T follicular helper cell (primary cell): ENCODE results near the gene TARP.

Source experiments
- DNase-seq: peaks from one replicate; pipeline ENCODE4 v3.0.0-alpha.2; 2020; ENCODE audit warnings: low read depth

The TARP gene

GRCh38 chr7:38273286-38273995 is at the start of gene TARP:
TARP (minus strand) TSS chr7:38273636.
- no peak for DNase-seq

DNA sequence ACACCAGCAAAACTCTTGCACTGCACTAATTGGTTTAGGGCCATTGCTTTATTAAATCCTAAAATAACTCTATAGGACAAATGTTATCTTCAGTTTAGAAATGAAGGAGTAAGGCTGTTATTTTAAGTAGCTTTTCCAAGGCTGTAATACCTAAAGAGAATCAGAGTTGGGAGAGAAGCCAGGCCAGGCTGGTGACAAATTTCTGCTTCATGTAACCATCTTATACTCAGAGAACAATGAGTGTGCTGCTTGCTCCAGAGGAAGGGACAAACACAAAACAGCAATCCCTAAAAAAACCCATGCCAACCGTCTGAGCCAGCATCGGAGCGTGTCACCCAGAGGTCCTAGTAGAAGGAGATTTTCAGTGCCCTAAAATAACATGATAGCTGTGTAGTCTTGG is 49.7 kb upstream of the TARP start:
- DNase-seq: no peak

GRCh38 chr7:38322461-38322860 is 49.0 kb upstream of the TARP start:
- no peak for DNase-seq

- no peak for DNase-seq
These were observed 48.5 kb upstream of the TARP start for GRCh38 chr7:38321967-38322366.

GRCh38 chr7:38321515-38321944 is 48.1 kb upstream of the TARP start:
- DNase-seq: no peak

DNA sequence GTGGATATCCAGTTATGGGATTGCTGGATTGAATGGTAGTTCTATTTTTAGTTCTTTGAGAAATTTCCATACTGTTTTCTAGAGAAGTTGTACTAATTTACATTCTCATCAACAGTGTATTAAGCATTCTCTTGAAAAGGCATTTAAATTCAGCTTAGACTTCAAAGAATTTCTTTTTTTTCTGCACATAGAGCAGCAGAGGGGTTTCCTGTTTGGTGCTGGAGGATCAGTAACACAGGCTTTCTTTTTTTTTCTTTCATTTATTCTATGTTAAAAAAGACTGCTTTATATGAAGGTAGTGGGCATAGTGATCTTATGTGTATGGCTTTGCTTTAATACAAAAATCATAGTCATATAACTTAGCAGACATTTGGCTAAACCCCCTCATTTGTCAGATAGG is 47.6 kb upstream of the TARP start:
- no peak for DNase-seq

DNA sequence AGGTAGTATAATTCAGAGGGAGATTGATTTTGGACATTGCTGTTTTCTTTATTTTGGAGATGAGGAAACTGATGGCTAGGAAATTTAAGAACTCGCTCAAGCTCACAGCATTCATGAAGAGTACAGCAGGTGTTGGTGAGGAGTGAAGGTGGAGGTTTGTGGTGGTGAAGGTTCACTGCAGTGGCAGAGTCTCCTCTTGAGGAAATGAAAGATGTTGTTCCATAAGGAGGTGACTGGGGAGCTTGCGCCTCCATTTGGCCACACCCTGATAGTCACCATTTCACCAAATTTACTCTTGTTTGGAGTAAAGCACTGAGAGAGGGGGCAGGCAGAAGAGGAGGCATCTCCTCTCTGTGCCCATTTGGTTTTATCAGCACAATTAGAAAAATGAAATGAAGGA is 46.4 kb upstream of the TARP start:
- no peak for DNase-seq

- DNase-seq: no peak
These were observed 45.5 kb upstream of the TARP start for GRCh38 chr7:38318803-38319416.

DNA sequence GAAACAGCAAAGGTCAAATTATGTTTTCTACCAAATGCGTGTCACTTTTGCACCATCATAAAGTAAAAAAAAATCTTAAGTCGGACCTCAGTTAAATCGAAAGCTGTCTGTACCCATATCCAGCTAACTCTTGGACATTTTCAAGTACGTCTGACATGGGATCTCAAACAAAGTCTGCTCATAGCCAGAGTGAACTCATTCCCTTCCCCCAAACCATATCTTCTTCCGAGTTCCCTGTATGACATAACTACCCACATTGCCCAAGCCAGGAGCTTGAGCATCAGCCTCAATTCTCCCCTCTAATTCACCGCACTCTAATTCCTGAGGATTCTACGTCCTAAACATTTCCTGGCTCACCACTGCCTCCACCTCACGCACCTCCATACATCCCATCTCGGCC is 44.8 kb upstream of the TARP start:
- no peak for DNase-seq

GRCh38 chr7:38317515-38317914 is 44.1 kb upstream of the TARP start:
- DNase-seq: no peak

DNA sequence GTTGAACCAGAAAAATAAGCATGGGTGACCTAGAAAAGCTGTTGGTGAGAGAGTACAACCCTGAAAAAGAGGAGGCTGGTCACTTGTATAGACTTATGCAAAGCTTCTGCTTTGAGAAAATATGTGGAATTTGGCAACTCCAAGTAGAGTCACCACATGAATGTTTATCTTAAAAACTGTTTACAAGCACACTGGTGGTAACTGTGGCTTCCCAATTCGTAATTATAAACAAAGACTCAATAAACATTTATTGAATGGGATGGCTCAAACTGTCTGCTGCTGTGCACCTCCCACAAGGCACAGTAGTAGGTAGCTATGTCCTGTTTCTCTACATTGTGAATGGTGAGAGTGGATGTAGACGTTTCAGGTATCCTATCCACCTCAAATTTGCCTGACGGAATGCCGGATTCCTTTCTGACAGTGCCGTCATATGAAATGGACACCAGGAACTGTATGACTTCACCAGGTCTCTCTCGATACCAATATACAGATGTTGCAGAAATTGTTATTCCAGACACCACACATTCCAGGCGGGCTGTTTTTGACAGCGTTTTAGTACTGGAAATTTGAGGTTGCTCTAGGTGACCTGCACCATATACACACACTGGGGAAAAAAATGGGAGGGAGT is 43.4 kb upstream of the TARP start:
- DNase-seq: no peak

DNA sequence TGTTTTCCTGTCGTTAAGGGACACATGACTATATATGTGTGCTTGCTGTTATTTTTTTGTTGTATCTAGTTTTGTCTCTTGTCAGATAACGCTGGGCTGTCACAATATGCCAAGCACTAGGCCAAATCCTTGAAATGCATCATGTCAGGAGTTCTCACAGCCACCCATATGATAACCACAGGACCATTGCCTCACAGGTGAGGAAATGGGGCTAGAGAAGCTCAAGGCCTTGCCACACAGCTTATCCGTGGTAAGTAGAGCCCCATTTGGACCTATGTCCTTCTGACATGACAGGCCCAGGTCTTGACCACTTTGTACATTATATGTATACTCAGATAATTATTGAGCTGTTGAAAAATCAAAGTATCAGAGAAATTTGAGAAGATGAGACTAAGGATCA is 42.0 kb upstream of the TARP start:
- DNase-seq: no peak

GRCh38 chr7:38312821-38313220 is 39.4 kb upstream of the TARP start:
- DNase-seq: no peak

DNA sequence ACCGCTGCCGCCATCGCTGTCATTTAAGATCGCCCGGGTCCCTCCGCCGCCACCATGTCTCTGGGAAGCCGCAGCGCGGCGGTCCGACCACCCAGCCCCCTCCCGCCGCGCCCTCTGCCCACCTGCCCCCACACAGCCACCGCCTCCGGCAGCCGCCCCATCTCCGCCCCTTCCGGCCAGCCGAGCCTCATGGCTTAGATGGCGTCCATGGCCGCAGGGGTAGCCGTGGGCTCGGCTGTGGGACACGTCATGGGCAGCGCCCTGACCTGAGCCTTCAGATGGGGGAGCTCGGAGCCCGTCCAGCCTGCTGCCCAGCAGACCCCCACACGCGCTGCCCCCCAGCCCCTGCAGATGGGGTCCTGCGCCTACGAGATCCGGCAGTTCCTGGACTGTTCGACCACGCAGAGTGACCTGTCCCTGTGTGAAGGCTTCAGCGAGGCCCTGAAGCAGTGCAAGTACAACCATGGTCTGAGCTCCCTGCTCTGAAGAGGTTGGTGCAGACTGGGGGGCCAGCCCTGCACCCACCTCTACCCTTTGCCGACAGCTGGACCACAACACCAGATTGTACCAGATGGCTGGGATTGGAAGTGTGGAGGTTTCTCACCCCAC is 38.0 kb upstream of the TARP start:
- DNase-seq: no peak

DNA sequence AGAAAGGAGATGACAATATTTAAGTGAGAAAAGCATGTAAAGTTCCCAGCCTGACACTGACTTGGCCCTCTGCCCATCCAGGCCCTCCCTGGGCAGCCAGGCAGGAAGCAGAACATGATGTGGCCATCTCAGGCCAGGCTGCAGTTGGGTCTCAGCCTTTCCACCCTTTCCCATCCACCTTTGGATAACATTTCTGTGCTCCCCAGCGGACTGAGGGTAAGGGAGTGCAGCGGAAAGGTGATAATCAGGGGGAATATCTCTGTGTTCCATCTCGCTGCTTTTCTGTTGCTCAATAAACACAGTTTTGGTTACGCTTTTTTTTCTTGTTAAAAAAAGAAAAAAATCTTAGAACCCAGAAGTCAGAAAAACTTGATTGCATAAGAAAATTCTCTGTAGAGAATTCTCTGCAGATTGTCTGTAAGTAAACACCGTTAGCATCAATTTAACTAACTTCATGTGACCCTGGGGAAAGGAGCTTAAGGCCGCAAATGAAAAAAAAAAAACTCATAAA is 37.2 kb upstream of the TARP start:
- no peak for DNase-seq

DNA sequence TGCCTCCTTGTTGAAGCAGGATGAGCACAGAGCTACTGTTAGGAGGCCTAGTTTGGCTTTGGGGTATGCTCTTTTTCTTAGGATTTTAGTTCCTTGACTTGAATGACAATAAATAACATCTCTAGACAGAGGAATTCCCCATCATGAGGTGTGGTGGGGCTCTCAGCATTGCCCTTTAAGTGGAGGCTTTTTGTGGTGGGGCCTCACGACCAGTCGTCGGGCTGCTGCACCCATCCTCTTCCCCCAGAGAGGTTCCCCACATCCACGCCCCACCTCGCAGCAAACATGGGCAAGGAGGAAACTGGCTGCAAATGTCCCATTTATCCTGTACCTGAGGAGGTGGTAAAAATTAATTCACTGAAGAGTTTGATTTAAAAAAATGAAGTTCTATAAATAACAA is 36.1 kb upstream of the TARP start:
- no peak for DNase-seq

- no peak for DNase-seq
These were observed 34.7 kb upstream of the TARP start for GRCh38 chr7:38308140-38308539.

DNA sequence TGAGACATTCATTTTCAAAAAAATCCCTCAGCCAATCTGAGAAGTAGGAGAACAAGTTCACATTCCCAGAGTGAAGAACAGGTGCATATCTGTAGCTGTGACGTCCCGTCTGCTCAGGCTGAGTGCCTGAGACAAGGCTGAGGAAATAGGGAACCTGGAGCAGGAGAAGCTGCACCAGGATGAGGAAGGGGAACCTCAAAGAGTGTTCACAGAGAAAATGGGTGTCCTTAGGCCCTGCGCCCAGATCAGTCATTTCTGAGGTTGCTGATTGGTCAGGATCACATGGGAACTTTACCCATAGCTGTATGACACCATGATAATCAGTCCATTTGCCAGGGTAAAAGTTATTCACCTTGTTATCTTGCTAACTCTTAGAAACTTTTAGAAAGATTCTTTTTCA is 34.2 kb upstream of the TARP start:
- no peak for DNase-seq

GRCh38 chr7:38306914-38307313 is 33.5 kb upstream of the TARP start:
- no peak for DNase-seq

- no peak for DNase-seq
These were observed 32.7 kb upstream of the TARP start for GRCh38 chr7:38306171-38306570.

DNA sequence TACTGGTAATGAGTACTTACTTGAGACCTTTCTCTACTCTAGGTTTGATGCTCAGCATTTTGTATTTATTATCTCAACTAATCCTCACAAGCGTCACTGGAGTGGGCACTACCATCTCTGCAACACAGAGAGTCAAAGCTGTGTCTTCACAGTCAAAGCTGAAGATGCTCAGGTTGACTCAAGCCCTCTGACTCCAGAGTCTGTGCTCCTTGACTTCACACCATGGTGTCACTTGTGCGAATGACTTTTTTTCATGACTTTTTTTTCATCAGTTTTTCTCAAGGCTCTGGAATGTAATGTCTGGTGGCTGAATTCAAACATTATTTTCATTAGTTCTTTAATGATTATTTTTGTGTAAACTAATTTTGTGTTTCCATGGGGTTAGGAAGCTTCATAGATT is 30.4 kb upstream of the TARP start:
- no peak for DNase-seq

DNA sequence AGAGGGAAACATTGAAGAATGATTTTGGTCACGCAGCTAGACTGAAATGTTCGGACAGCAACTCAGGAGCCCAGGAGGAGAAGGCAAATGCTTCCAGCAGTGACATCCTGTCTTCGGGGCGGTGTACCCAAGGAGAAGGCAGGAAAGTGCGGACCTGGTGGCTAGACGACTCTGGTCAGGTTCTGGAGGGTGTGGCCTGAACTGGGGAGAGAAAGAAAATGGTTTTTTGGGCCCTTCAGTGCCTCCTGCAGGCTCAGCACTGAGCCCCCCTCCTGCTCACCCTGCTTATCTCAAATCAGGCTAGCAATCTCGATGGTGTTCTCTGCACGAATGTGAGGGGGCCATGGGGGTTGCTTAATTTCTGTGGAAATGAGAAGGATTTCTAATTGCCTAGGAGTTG is 26.7 kb upstream of the TARP start:
- DNase-seq: no peak
